Measurements from ENCODE around the gene CHCHD4.
A peak's percentile ranks its signal among the peaks of the same experiment; 100 is the strongest.

Gene CHCHD4

GRCh38 chr3:14124615-14125192 is at the start of gene CHCHD4, which contains the start of gene TMEM43:
Gene CHCHD4 (minus strand): TSS chr3:14124870. CDS start chr3:14124676, 194 bp downstream.
Gene TMEM43 (plus strand): TSS chr3:14125052. CDS start chr3:14125194, 142 bp downstream.
- FAIRE-seq = peak; percentile 65
- DNase-seq (ENCODE audit: insufficient read length, low spot score) = peak; percentile 98

GRCh38 chr3:14172496-14172895 is 47.8 kb upstream of the CHCHD4 start:
- FAIRE-seq = no peak
- no peak for DNase-seq (ENCODE audit: insufficient read length, low spot score)

- no peak for FAIRE-seq
- no peak for DNase-seq (ENCODE audit: insufficient read length, low spot score)
Observed at GRCh38 chr3:14170531-14171159, 46.0 kb upstream of the CHCHD4 start.

- DNase-seq (ENCODE audit: insufficient read length, low spot score) (no peak), FAIRE-seq (no peak)
Observed at GRCh38 chr3:14169871-14170270, 45.2 kb upstream of the CHCHD4 start.

- DNase-seq (ENCODE audit: insufficient read length, low spot score) = no peak
- FAIRE-seq = no peak
Observed at GRCh38 chr3:14169435-14169834, 44.8 kb upstream of the CHCHD4 start.

- FAIRE-seq (no peak), DNase-seq (ENCODE audit: insufficient read length, low spot score) (no peak)
Observed at GRCh38 chr3:14166877-14167603, 42.4 kb upstream of the CHCHD4 start.

- DNase-seq (ENCODE audit: insufficient read length, low spot score) (no peak), FAIRE-seq (no peak)
Observed at GRCh38 chr3:14162178-14162577, 37.5 kb upstream of the CHCHD4 start.

- no peak for FAIRE-seq
- no peak for DNase-seq (ENCODE audit: insufficient read length, low spot score)
Observed at GRCh38 chr3:14161282-14161681, 36.6 kb upstream of the CHCHD4 start.

GRCh38 chr3:14159426-14159825 is 34.8 kb upstream of the CHCHD4 start:
- FAIRE-seq (no peak), DNase-seq (ENCODE audit: insufficient read length, low spot score) (no peak)

- DNase-seq (ENCODE audit: insufficient read length, low spot score) (no peak), FAIRE-seq (no peak)
Observed at GRCh38 chr3:14158370-14158769, 33.7 kb upstream of the CHCHD4 start.

GRCh38 chr3:14157951-14158350 is 33.3 kb upstream of the CHCHD4 start:
- no peak for DNase-seq (ENCODE audit: insufficient read length, low spot score)
- no peak for FAIRE-seq

- no peak for FAIRE-seq
Observed at GRCh38 chr3:14156843-14157561, 32.3 kb upstream of the CHCHD4 start.

GRCh38 chr3:14156201-14156600 is 31.5 kb upstream of the CHCHD4 start:
- FAIRE-seq = no peak
- DNase-seq (ENCODE audit: insufficient read length, low spot score) = no peak

More at GRCh38 chr3:14156843-14157561, 32.3 kb upstream of the CHCHD4 start:
- no peak for DNase-seq (ENCODE audit: insufficient read length, low spot score)

- FAIRE-seq = no peak
- DNase-seq (ENCODE audit: insufficient read length, low spot score) = no peak
Observed at GRCh38 chr3:14154895-14155440, 30.3 kb upstream of the CHCHD4 start.

- DNase-seq (ENCODE audit: insufficient read length, low spot score) (no peak), FAIRE-seq (no peak)
Observed at GRCh38 chr3:14154276-14154675, 29.6 kb upstream of the CHCHD4 start.

GRCh38 chr3:14153663-14154062 is 29.0 kb upstream of the CHCHD4 start:
- DNase-seq (ENCODE audit: insufficient read length, low spot score) = no peak
- FAIRE-seq = no peak

- FAIRE-seq = no peak
- DNase-seq (ENCODE audit: insufficient read length, low spot score) = no peak
Observed at GRCh38 chr3:14152963-14153355, 28.3 kb upstream of the CHCHD4 start.

- DNase-seq (ENCODE audit: insufficient read length, low spot score) (no peak), FAIRE-seq (no peak)
Observed at GRCh38 chr3:14152233-14152962, 27.7 kb upstream of the CHCHD4 start.

- FAIRE-seq (no peak), DNase-seq (ENCODE audit: insufficient read length, low spot score) (no peak)
Observed at GRCh38 chr3:14151471-14152083, 26.9 kb upstream of the CHCHD4 start.
